Breast epithelium (tissue), 4 donors: ENCODE data around the gene PPM1M. TPM values are rescaled to one million over a fixed set of nuclear protein-coding genes. Genes with fewer than 3 reads are reported as not detected.

Source experiments
- DNase-seq, 2 donors: peaks; one replicate each; pipeline ENCODE4 v3.0.0-alpha.2; 2019; ENCODE audit warnings: low spot score in 2 of 2
- H3K27ac ChIP-seq, 2 donors: fragments of 200-600 bp; sonication (generic) in 1 of 2; one replicate each; pipeline ENCODE4 v1.5.1; 2016 to 2019; ENCODE audit warnings: mild to moderate bottlenecking in 1 of 2
- H3K27me3 ChIP-seq, 2 donors: fragments of 200-600 bp; sonication (generic) in 1 of 2; one replicate each; pipeline versions ENCODE4 v1.5.1 to v1.6.0; 2017 to 2019; ENCODE audit warnings: control low read depth in 1 of 2, mild to moderate bottlenecking in 1 of 2
- H3K36me3 ChIP-seq: fragments of 200-600 bp; one replicate; pipeline ENCODE4 v1.5.1; 2019
- H3K4me1 ChIP-seq, 2 donors: fragments of 200-600 bp; sonication (generic); one replicate each; pipeline ENCODE4 v1.5.1; 2016 to 2019; ENCODE audit warnings: control low read depth in 1 of 2
- H3K4me3 ChIP-seq, 3 donors: fragments of 200-600 bp; sonication (generic); 1 replicate in 2 of 3; 2 replicates in 1 of 3; pipeline ENCODE4 v1.5.1; 2016 to 2019; ENCODE audit warnings: mild to moderate bottlenecking in 3 of 3, moderate library complexity in 2 of 3
- H3K9me3 ChIP-seq, 2 donors: fragments of 200-600 bp; sonication (generic) in 1 of 2; one replicate each; pipeline ENCODE4 v1.5.1; 2016 to 2019; ENCODE audit warnings: control low read depth in 1 of 2
- CTCF ChIP-seq, 3 donors: fragments of 450-650 bp; IDR thresholded peaks; one replicate each; pipeline ENCODE4 v1.5.1; 2016 to 2017; ENCODE audit warnings: antibody characterized with exemption in 3 of 3, mild to moderate bottlenecking in 3 of 3, moderate library complexity in 3 of 3
- POLR2A ChIP-seq: fragments of 450-650 bp; IDR thresholded peaks from one replicate; pipeline ENCODE4 v1.6.1; 2016; ENCODE audit warnings: antibody characterized with exemption, mild to moderate bottlenecking, moderate library complexity
- POLR2AphosphoS5 ChIP-seq, 3 donors: sonication (generic); formaldehyde crosslinking; IDR thresholded peaks; one replicate each; pipeline ENCODE4 v1.6.1; 2017; ENCODE audit warnings: antibody characterized with exemption in 3 of 3
- intact Hi-C: fragments of 100-400 bp; cut with DNase I; formaldehyde crosslinking; loops from one replicate; pipeline ENCODE4 v1.15.1; 2023; ENCODE audit warnings: low total_unique reads
- total RNA-seq, 3 donors: library from RNA; depleted of rRNA; stranded (reverse); fragments of >200 nt; gene quantifications; one replicate each; pipeline ENCODE4 v1.1.0, GENCODE V29; 2016

PPM1M gene
- total RNA-seq, 3 donors from 2014 or later: 15.4 to 31.2 (median 20.2) TPM

- intact Hi-C loops: no loop called here
- peaks cover 7% of the 10 kb centered on the region for H3K36me3 ChIP-seq
- H3K4me3 ChIP-seq: peak overlapping the region in 1 of 3 donors; percentile 13
- peak; percentile 86 to 90 for DNase-seq
- H3K9me3 ChIP-seq: no peaks in the 10 kb centered on the region
- H3K27me3 ChIP-seq: no peaks in the 10 kb centered on the region
- H3K4me1 ChIP-seq: peaks cover 3 to 26% of the 10 kb centered on the region in 2 donors
- TF ChIP-seq POLR2AphosphoS5 (IDR thresholded peaks at IDR 0.05): peak; percentile 46 to 65 (median 54)
- TF ChIP-seq CTCF (IDR thresholded peaks at IDR 0.05): no peak
- TF ChIP-seq POLR2A: no peak
- H3K27ac ChIP-seq: peak overlapping the region; percentile 80 to 95
These were observed 28.8 kb upstream of the PPM1M start for GRCh38 chr3:52216585-52217408.

- Histone ChIP-seq H3K27ac (peak overlapping the region; percentile 80 to 95), H3K36me3 (peaks cover 4% of the 10 kb centered on the region), H3K4me3 (peak overlapping the region in 1 of 3 donors; percentile 13), H3K4me1 (peaks cover 8 to 26% of the 10 kb centered on the region in 2 donors), H3K9me3 (no peaks in the 10 kb centered on the region), H3K27me3 (no peaks in the 10 kb centered on the region)
- DNase-seq: no peak
- intact Hi-C loops: no loop called here
- TF ChIP-seq CTCF (IDR thresholded peaks at IDR 0.05) (no peak), POLR2A (no peak), POLR2AphosphoS5 (IDR thresholded peaks at IDR 0.05) (no peak)
These were observed 28.2 kb upstream of the PPM1M start for GRCh38 chr3:52217409-52217805.

- intact Hi-C loops: no loop called here
These were observed 27.5 kb upstream of the PPM1M start for GRCh38 chr3:52218026-52218425.

GRCh38 chr3:52218454-52218853 lies 27.1 kb upstream of the PPM1M start:
- H3K4me1 ChIP-seq: peaks cover 8 to 26% of the 10 kb centered on the region in 2 donors
- TF ChIP-seq POLR2AphosphoS5 (IDR thresholded peaks at IDR 0.05) (no peak), POLR2A (no peak), CTCF (IDR thresholded peaks at IDR 0.05) (no peak)
- peak overlapping the region; percentile 80 to 95 for H3K27ac ChIP-seq
- intact Hi-C loops: no loop called here
- peaks cover 4% of the 10 kb centered on the region for H3K36me3 ChIP-seq
- no peaks in the 10 kb centered on the region for H3K27me3 ChIP-seq
- no peak for DNase-seq
- H3K4me3 ChIP-seq: no peak overlapping the region
- no peaks in the 10 kb centered on the region for H3K9me3 ChIP-seq

More at GRCh38 chr3:52218026-52218425, 27.5 kb upstream of the PPM1M start:
- no peak for DNase-seq
- H3K27me3 ChIP-seq: no peaks in the 10 kb centered on the region
- H3K27ac ChIP-seq: peak overlapping the region; percentile 80 to 95
- peaks cover 8 to 26% of the 10 kb centered on the region in 2 donors for H3K4me1 ChIP-seq
- TF ChIP-seq POLR2AphosphoS5 (IDR thresholded peaks at IDR 0.05) (no peak), CTCF (IDR thresholded peaks at IDR 0.05) (no peak), POLR2A (no peak)
- H3K36me3 ChIP-seq: peaks cover 4% of the 10 kb centered on the region
- no peak overlapping the region for H3K4me3 ChIP-seq
- no peaks in the 10 kb centered on the region for H3K9me3 ChIP-seq

GRCh38 chr3:52218937-52219650 lies 26.5 kb upstream of the PPM1M start:
- Histone ChIP-seq H3K4me1 (peaks cover 8 to 26% of the 10 kb centered on the region in 2 donors), H3K27ac (peak overlapping the region; percentile 80 to 95), H3K9me3 (no peaks in the 10 kb centered on the region), H3K27me3 (no peaks in the 10 kb centered on the region), H3K4me3 (peak overlapping the region in 1 of 3 donors; percentile 27), H3K36me3 (peaks cover under 1% of the 10 kb centered on the region)
- TF ChIP-seq CTCF (IDR thresholded peaks at IDR 0.05) (peak in 2 of 3 donors; percentile 12 to 15), POLR2A (no peak), POLR2AphosphoS5 (IDR thresholded peaks at IDR 0.05) (no peak)
- DNase-seq: peak; percentile 75 to 79
- intact Hi-C loops: no loop called here
